DMS 273 treated with DMSO at 0.1 percent for 48 hours (cell line): ENCODE results near the gene C20orf204.
A peak's percentile ranks its signal among the peaks of the same experiment; 100 is the strongest.
"Not testable (repeated sequence)": the region's sequence is repeated elsewhere in the genome, so short reads cannot be mapped to it uniquely, and the experiment has no call there.

Experiments
- DNase-seq: peaks from one replicate; lab custom pipeline; 2025; lab: John Stamatoyannopoulos, UW

The C20orf204 gene, protein sequence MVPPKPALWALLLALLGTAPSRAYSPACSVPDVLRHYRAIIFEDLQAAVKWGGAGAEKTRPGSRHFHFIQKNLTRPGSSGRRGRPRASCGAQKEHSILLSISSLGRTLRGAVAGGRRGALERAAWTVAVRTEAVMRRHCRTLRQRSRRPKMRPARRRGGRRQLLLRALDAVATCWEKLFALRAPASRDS

DNA sequence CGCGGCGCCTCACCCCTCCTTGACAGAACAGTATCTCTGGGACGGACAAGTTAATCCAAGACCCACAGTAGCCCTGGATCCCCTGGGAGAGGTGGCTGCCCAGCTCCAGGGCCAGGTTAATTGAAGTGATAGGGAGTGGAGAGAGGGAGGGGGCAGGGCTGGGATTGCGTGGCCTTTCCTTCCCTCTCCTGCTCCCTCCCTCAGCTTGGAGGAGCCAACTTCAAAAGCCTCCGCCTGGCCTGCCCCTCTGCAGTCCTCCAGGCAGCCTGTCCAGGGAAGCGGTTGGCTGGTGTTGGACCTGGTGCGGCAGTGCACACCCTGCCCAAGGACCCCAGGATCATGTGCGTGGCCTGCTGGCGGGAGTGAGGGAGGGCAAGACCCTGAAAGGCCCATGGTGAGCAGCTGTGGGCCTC lies at the start of gene C20orf204:
C20orf204 (plus strand) TSS at position 250 of the 413 bp plus-strand sequence; CDS start at position 392, 142 bp downstream.
- no peak for DNase-seq

DNA sequence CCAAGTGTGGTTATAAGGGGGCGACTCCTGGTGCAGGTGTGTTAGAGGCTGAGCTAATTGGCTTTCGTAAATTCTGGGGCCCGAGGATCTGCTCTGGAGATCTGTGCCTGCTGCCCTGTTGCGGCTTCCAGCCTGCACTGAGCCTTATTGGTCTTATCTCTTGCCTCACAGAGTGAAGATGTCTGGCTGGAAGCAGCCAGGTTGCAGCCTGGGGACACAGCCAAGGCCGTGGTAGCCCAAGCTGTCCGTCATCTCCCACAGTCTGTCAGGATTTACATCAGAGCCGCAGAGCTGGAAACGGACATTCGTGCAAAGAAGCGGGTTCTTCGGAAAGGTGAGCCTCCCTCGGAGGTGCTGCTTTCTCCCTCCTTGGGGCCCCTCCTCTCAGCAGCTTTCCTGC lies 35.1 kb upstream of the C20orf204 start:
- peak; percentile 40 for DNase-seq

DNA sequence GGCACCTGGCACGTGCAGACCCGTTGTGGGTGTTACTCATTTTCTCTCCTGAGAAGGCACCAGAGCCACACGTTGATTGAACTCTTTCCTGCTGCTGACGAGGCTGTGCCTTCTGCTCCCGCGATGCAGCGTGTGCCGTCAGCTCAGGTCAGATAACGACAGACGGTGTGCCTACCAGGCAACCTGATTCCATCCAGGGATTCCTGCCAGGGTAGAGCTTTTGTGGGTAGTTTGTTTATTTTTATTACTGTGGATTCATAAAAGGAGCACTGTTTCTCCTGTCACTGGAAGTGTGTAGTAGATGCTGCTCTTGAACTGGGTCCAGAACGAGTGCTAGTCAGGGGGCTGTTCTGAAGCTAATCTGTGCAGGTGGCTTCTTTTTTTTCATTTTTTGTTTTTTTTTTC lies 34.4 kb upstream of the C20orf204 start:
- peak; percentile 93 for DNase-seq

DNA sequence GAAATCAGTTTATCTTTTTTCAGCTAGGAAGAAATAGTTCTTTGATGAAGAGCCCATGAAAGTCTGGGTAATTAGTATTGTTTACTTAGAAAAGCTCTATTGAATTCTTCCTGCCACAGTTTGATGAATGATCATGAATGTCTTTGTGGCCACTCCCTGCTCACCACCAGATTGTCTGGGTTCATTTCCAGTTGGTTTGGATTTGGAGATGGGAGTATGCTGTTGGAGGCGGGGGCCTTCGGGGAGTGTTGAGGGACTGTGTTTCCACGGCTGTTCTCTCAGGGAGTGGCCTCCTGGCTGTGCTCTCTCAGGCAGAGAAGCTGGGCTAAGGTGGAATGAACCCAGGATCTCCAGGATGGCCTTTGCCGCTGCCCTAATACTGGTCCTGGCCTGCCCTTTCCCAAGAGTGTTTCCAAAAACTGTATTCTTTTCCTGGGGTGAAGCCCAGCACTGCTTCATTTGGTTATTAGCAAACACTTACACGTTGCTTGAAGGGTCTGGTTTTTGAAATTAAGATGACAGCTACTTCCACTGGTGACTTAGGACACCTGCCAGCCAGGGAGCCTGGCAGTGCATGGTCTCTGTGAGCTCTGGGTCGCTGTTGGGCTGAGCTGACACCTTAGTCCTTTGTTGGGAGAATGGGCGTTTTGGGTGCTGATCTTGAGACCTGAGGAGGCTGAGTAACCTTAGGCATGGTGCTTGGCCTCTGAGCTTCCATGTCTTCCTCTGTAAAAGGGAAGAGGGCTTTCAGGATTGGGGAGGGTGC lies 31.8 kb upstream of the C20orf204 start:
- no peak for DNase-seq

DNA sequence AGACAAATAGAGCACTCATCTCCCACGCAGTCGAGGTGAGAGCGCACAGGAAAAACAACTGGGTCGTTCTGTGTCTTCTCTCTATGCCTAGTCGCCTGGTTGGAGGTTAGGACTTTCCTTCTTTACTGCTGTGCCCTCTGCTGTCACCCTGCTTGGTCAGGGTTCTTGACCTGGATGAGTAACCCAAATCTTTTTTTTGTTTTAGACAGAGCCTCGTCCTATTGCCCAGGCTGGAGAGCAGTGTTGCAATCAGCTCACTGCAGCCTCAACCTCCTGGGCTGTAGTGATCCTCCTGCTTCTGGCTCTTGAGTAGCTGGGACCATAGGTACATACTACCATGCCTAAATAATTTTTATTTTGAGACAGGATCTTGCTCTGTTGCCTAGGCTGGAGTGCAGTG lies 30.6 kb upstream of the C20orf204 start:
- no peak for DNase-seq

DNA sequence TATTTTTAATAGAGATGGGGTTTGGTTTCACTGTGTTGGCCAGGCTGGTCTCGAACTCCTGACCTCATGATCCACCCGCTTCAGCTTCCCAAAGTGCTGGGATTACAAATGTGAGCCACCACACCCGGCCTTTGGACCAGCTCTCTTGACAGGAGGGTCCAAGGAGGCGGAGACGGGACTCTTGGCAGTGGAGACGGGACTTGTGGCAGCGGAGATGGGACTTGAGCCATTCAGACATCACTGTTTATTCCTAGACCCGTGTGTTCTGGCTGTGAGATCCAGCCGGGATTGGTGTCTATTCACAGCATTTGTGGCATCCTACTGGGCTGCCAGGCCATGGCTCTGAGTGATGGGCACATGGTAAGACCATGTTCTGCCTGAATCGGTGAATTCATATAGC lies 29.5 kb upstream of the C20orf204 start:
- DNase-seq = no peak

DNA sequence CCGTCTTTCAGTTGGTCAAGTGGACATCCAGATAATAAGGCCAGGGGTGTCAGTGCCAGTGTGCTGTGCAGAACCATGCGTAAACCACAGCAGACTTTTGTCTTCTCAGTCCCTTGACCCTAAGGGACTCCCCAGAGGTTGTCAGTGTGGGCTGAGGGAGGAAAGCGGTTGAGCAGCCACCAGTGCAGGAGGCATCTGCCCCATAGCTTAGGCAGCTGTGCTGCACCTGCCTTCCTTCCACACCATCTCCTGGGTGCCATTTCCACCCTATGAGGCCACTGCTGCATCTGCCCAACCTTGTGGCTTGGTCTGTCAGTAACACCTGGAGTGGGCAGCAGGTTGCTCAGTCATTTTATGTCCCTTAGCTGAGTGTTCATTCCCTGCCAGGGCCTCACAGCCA lies 29.1 kb upstream of the C20orf204 start:
- DNase-seq = no peak

DNA sequence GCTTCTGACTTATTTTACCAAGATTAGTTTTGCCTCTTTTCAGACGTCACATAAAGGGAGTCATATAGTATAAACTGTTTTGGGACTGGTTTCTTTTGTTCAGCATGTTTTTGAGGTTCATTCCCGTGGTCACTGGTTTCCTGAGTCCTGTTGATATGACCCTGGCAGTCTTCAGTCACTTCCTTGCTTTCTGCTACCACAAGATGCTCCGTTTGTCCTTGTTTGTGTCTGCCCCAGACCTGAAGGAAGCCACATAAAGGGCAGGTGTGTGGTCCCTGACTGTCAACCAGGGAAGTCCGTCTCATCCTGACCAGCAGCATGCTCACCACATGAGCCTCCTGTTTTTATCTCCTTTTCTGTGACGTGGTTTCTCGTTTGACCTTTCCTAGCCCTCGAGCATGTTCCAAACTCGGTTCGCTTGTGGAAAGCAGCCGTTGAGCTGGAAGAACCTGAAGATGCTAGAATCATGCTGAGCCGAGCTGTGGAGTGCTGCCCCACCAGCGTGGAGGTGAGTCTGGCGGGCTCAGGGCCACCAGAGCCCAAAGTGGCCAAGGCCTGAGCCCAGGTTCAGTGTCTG lies 26.1 kb upstream of the C20orf204 start:
- no peak for DNase-seq

DNA sequence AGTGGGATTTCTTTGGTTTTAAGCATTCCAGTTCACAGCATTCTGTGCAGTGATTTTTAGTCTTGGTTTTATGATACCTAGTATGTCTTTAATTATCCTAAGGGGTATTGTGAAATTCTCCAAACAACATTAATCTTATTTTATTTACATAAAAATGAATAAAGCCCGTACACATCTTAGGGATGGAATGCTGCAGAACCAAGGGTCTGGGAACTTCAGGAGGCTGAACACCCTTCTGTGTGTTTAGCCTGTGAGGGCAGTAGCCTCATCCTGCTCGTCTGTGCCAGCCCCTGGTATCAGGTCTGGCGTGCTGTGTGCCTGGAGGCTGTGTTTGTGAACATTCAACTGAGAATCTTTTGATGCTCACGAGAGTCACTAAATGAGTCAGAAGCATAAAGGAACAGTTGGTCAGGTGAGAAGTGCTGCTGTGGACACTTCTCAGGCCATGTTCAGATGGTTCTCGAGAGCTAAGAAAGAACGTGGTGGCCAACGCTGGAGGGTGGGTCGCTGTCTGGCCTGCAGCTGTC lies 25.2 kb upstream of the C20orf204 start:
- no peak for DNase-seq

DNA sequence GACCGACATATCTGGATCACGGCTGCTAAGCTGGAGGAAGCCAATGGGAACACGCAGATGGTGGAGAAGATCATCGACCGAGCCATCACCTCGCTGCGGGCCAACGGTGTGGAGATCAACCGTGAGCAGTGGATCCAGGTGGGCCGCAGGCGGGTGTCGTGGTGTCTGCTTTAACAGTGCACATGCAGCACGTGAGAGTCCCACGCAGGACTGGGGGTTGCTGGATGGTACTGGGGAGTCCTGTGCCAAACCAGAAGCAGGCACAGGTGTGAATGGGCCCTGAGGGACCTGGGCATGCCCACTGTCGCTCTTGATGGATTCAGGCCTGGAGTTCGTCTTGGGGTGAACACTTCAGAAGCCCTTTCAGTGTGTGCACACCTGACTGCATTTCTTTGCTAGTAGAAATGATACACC lies 24.6 kb upstream of the C20orf204 start:
- no peak for DNase-seq

DNA sequence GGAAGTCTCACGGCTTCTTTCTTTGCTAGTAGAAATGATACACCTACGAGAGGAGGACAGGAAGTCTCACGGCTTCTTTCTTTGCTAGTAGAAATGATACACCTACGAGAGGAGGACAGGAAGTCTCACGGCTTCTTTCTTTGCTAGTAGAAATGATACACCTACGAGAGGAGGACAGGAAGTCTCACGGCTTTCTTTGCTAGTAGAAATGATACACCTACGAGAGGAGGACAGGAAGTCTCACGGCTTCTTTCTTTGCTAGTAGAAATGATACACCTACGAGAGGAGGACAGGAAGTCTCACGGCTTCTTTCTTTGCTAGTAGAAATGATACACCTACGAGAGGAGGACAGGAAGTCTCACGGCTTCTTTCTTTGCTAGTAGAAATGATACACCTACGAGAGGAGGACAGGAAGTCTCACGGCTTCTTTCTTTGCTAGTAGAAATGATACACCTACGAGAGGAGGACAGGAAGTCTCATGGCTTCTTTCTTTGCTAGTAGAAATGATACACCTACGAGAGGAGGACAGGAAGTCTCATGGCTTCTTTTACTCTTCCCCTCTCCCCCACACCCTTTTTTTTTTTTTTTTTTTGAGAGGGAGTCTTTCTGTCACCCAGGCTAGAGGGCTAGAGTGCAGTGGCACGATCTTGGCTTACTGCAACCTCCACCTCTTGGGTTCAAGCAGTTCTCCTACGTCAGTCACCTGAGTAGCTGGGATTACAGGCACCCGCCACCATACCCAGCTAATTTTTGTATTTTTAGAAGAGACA lies 23.4 kb upstream of the C20orf204 start:
- not testable (repeated sequence) for DNase-seq

DNA sequence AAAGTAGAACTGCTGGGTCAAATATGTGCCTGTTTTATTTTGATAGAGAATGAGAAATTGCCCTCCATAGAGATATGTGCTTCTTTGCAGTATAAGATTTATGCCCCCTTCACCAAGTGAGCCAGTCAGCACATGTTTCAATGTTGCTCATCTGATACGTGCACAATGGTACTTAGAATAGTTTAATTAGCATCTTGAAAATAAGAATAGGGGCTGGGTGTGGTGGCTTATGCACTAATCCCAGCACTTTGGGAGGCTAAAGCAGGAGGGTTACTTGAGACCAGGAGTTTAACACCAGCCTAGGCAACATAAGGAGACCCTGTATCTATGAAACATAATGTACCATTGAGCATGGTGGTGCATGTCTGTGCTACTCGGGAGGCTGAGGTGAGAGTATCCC lies 20.3 kb upstream of the C20orf204 start:
- no peak for DNase-seq

DNA sequence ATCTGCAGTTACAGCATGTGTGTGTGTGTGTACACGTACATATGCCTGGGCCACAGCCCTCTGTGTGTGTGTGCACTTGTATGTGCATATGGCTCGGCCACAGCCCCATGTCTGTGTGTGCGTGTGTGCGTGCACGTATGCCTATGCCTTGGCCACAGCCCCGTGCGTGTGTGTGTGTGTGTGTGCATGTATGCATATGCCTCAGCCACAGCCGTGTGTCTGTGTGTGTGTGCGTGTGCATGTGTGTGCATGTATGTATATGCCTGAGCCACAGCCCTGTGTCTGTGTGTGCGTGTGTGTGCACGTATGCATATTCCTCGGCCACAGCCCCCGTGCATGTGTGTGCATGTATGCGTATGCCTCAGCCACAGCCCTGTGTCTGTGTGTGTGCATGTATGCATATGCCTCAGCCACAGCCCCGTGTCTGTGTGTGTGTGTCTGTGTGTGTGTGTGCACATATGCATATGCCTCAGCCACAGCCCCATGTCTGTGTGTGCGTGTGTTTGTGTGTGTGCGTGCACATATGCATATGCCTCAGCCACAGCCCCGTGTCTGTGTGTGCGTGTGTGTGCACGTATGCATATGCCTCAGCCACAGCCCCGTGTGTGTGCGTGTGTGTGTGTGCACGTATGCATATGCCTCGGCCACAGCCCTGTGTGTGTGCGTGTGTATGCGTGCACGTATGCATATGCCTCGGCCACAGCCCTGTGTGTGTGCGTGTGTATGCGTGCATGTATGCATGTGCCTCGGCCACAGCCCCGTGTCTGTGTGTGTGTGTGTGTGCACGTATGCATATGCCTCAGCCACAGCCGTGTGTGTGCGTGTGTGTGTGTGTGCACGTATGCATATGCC lies 14.6 kb upstream of the C20orf204 start:
- DNase-seq = no peak

DNA sequence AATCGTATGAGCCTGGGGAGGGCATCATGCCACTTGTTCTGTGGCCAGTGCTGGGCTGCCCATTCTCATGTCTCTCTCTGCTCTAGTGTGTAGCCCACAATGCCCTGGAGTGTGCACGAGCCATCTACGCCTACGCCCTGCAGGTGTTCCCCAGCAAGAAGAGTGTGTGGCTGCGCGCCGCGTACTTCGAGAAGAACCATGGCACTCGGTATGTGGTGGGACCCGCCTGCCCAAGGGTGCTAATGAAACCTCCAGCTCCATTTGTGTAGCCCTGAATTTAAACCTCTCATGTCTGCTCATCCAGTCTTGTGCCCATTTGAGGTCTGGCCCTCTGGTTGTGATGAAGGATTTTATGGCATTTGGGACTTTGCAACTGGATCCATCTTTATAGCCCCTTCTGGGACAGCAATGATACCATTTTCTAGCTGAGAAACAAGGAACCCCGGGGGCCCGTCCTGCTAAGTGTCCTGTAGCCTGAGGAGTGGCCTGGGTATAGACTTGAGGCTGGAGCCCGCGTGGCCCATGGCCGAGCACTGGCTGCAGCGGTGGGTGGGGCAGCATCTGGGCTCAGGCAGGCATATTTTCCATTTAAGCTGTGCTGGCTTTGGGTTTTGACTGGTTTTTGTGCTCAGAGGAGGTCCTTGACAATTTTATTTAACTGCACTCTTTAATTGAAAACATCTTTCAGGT lies 13.2 kb upstream of the C20orf204 start:
- DNase-seq = no peak

DNA sequence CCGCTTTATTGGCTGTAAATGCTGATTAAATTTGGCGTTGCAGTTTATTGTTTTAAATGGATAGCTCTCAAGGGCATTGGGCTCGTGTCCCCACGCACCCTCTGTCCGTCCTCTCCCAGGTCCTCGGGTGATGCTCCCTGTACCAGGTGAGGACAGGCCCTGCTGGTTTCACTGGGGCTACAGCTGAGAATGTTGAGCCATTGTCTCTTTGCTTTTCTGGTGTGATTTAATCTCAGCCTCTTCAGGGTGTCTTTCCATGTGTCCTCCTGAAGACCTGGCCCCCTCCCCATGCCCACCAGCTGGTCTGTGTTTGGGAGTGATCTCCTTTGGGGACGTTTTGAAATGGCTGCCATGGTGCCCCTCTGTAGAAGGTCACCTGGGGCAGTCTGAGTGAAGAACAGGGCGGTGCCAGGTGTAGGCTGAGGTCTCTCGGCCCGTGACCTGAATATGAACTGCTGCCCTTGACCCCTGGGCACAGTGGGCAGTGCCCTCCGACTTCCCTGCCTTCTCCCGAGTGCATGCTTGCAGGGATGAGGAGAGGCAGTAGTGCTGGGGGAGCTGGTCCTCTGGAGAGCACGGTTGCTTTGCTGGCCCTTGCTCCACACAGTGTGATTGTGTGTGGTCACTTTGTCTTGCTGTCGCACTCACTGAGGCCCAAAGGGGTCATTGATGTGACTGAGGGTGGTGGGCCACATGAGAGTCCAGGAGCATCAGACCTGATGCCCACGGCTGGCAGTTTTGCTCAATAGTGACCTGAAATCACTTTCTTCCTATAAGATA lies 12.4 kb upstream of the C20orf204 start:
- DNase-seq = no peak

DNA sequence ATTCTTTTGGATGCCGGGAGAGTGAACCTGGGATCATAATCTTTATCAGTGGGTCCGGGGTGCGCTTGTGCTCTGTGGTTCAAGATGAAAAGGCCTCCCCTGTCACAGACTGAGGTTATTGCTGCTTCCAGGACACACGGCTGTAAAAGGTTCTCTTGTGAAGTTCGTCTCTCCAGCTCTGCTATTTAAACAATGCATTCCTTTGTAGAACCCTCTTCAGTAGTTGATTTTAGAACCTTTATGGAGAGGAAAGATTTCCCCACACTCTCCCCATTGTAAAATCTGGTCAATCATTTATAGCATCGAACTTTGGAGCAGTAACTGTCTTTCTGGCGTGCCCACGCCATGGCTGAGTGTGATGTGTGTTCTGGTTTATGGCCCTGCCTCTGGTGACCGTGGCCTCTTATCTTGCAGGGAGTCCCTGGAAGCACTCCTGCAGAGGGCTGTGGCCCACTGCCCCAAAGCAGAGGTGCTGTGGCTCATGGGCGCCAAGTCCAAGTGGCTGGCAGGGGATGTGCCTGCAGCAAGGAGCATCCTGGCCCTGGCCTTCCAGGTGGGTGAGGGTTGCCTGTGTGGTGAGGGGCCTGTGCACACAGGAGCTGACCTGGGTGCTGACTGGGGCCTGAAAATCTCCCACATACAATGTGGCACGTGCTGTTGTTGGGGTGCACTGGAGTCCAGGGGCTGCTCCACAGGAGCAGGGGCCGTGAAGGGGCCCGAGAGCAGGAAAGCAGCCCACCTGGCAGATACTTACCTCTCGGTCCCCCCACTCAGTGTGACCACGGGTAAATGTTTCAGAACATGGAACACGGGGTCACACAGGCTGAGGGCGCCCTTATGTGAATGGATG lies 11.6 kb upstream of the C20orf204 start:
- no peak for DNase-seq

DNA sequence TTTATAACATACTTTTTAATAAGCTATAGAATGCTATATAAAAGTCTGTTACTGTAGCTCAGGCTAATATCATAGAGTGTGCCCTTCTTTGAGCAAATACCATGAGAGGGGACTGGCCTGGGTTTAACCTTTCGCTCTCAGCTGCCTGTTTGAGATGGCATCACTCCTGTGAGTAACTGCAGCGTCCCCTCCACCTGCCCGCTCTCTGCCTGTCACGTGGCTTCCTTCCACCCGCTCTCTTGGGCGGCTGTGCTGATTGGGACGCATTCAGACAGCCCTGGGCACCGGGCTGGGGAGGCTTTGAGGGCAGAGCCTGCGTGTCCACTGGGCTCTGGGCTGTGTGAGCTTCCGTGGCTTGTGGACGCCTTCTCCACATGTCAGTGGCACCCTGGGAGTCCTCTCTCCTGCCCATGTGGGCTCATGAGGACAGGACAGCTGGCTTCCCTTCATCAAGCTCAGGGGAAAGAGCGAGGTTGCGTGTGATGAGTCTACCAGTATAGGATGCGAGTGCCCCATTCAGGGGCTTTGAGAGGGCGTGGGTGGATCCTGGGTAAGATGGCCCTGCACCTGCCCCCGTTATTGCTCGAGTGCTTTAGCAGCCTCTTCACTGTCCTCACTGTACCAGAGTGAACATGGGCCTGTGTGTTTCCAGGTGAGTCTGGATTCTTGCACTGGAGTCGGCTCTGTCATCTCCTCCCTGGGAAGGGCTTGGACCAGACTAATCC lies 10.7 kb upstream of the C20orf204 start:
- no peak for DNase-seq

DNA sequence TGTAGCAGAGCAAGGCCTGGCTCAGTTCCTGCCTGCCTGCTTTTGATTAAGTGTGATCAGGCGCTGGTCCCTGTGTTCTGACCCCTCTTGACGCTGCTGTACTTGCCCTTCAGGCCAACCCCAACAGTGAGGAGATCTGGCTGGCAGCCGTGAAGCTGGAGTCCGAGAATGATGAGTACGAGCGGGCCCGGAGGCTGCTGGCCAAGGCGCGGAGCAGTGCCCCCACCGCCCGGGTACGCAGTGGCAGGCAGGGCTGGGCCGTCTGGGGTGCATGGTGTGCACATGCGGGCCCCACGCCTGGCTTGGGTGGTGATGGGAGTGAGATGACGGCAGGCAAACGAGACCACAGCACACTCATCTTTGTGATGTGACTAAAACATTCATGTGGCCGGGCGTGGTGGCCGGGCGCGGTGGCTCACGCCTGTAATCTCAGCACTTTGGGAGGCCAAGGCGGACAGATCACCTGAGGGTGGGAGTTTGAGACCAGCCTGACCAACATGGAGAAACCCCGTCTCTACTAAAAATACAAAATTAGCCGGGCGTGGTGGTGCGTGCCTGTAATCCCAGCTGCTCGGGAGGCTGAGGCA lies 10.1 kb upstream of the C20orf204 start:
- no peak for DNase-seq
